Caco-2 (cell line): ENCODE results near the gene C14orf180. TPM values are rescaled to one million over a fixed set of nuclear protein-coding genes. Genes with fewer than 3 reads are reported as not detected.

Experiments
- BruUV-seq: library from RNA; stranded (reverse); fragments of 400-500 nt; replicated peaks from 2 replicates; lab custom pipeline; 2021; lab: Mats Ljungman, UMichigan
- CTCF ChIA-PET: fragments of 300-600 bp; sonication (Branson Sonifier 250); formaldehyde crosslinking; loops from one replicate; lab custom pipeline; 2022; ENCODE audit warnings: antibody characterized with exemption; lab: Charles Lee
- POLR2A ChIA-PET: fragments of 300-600 bp; sonication (Branson Sonifier 250); formaldehyde crosslinking; loops from one replicate; lab custom pipeline; 2022; ENCODE audit warnings: antibody characterized with exemption; lab: Charles Lee
- DNase-seq, 2 experiments: peaks; one replicate each; pipeline versions ENCODE4 v3.0.0 to v3.0.0-alpha.2; 2020 to 2022
- H3K27me3 ChIP-seq: replicated peaks from 2 replicates; pipeline ENCODE4 v1.6.0; 2011; ENCODE audit warnings: low read length; ENCODE audit not compliant: control insufficient read depth, insufficient read depth
- H3K36me3 ChIP-seq: 2 replicates; pipeline ENCODE4 v1.5.1; 2011; ENCODE audit warnings: low read length; ENCODE audit not compliant: control insufficient read depth, insufficient read depth
- H3K4me1 ChIP-seq: fragments of 250-450 bp; sonication (Bioruptor Pico); 2 replicates; pipeline ENCODE4 v1.5.1; 2020; ENCODE audit warnings: mild to moderate bottlenecking
- H3K4me3 ChIP-seq: 2 replicates; pipeline ENCODE4 v1.5.1; 2011; ENCODE audit warnings: low read depth, mild to moderate bottlenecking, control low read depth, low read length
- H3K9me3 ChIP-seq: fragments of 250-450 bp; sonication (Bioruptor Pico); 2 replicates; pipeline ENCODE4 v1.5.1; 2020; ENCODE audit warnings: mild to moderate bottlenecking, moderate library complexity
- H3K27ac Mint-ChIP-seq: one replicate; pipeline ENCODE4 v1.8.0; 2022; ENCODE audit warnings: mixed read lengths; ENCODE audit not compliant: unreplicated experiment
- H3K27me3 Mint-ChIP-seq: one replicate; pipeline ENCODE4 v1.8.0; 2022; ENCODE audit warnings: mixed read lengths; ENCODE audit not compliant: insufficient read depth, unreplicated experiment
- H3K36me3 Mint-ChIP-seq: one replicate; pipeline ENCODE4 v1.8.0; 2022; ENCODE audit warnings: mild to moderate bottlenecking, mixed read lengths; ENCODE audit not compliant: insufficient read depth, unreplicated experiment
- H3K4me1 Mint-ChIP-seq: one replicate; pipeline ENCODE4 v1.8.0; 2022; ENCODE audit warnings: low read depth, mixed read lengths; ENCODE audit not compliant: unreplicated experiment
- H3K4me3 Mint-ChIP-seq: one replicate; pipeline ENCODE4 v1.8.0; 2022; ENCODE audit warnings: mild to moderate bottlenecking, moderate library complexity, mixed read lengths; ENCODE audit not compliant: unreplicated experiment
- H3K9me3 Mint-ChIP-seq: one replicate; pipeline ENCODE4 v1.8.0; 2022; ENCODE audit warnings: mixed read lengths; ENCODE audit not compliant: unreplicated experiment
- CTCF ChIP-seq, 2 experiments: fragments of 200-600 bp in 1 of 2; IDR thresholded peaks; 1 replicate in 1 of 2; 2 replicates in 1 of 2; pipeline versions ENCODE4 v1.5.1 to v1.8.0; 2011 to 2022; ENCODE audit warnings: antibody characterized with exemption in 1 of 2, control low read depth in 1 of 2, inconsistent platforms in 1 of 2, low read depth in 1 of 2, low read length in 1 of 2, mild to moderate bottlenecking in 1 of 2, moderate library complexity in 1 of 2; ENCODE audit not compliant: insufficient read depth in 1 of 2, severe bottlenecking in 1 of 2, unreplicated experiment in 1 of 2
- intact Hi-C: fragments of 100-400 bp; cut with micrococcal nuclease; formaldehyde crosslinking; loops from one replicate; pipeline ENCODE4 v1.10.0; 2022; ENCODE audit not compliant: unreplicated experiment
- total RNA-seq: library from RNA; stranded (reverse); gene quantifications from 2 replicates; pipeline ENCODE4 v1.2.3, GENCODE V29; 2022

Gene C14orf180
- total RNA-seq, 1 experiment from 2014 or later, result not detected

- BruUV-seq, result no TSS peak
- H3K4me3 Mint-ChIP-seq, result no peak overlapping the region
- H3K27me3 Mint-ChIP-seq, result peaks cover 20% of the 10 kb centered on the region
- POLR2A ChIA-PET, result no interaction called here
- H3K9me3 ChIP-seq, result no peaks in the 10 kb centered on the region
- no peaks in the 10 kb centered on the region for H3K4me1 Mint-ChIP-seq
- CTCF ChIA-PET, result no interaction called here
- intact Hi-C loops, result no loop called here
- DNase-seq, result peak in 1 of 2 experiments; percentile 26
- H3K36me3 ChIP-seq, result no peaks in the 10 kb centered on the region
- TF ChIP-seq CTCF (IDR thresholded peaks at IDR 0.05; ENCODE audit: insufficient read depth in 1 of 2, low read depth in 1 of 2, low read length in 1 of 2, severe bottlenecking in 1 of 2, unreplicated experiment in 1 of 2), result no peak
- H3K9me3 Mint-ChIP-seq, result no peaks in the 10 kb centered on the region
- H3K27me3 ChIP-seq, result peaks cover 1% of the 10 kb centered on the region
- H3K4me3 ChIP-seq, result no peak overlapping the region
- H3K27ac Mint-ChIP-seq, result no peak overlapping the region
- no peaks in the 10 kb centered on the region for H3K36me3 Mint-ChIP-seq
- no peaks in the 10 kb centered on the region for H3K4me1 ChIP-seq
These were observed 21.8 kb upstream of the C14orf180 start for GRCh38 chr14:104557766-104558165.

GRCh38 chr14:104558231-104559027 is 21.1 kb upstream of the C14orf180 start:
- no peaks in the 10 kb centered on the region for H3K4me1 Mint-ChIP-seq
- no peaks in the 10 kb centered on the region for H3K9me3 Mint-ChIP-seq
- H3K36me3 Mint-ChIP-seq, result no peaks in the 10 kb centered on the region
- Histone ChIP-seq H3K4me3 (no peak overlapping the region), H3K27me3 (peaks cover 1% of the 10 kb centered on the region), H3K36me3 (no peaks in the 10 kb centered on the region), H3K9me3 (no peaks in the 10 kb centered on the region), H3K4me1 (no peaks in the 10 kb centered on the region)
- no TSS peak for BruUV-seq
- no peak for TF ChIP-seq CTCF (IDR thresholded peaks at IDR 0.05; ENCODE audit: insufficient read depth in 1 of 2, low read depth in 1 of 2, low read length in 1 of 2, severe bottlenecking in 1 of 2, unreplicated experiment in 1 of 2)
- intact Hi-C loops, result no loop called here
- H3K27ac Mint-ChIP-seq, result no peak overlapping the region
- no peak for DNase-seq
- no peak overlapping the region for H3K4me3 Mint-ChIP-seq
- ChIA-PET CTCF (no interaction called here), POLR2A (no interaction called here)
- H3K27me3 Mint-ChIP-seq, result peaks cover 16% of the 10 kb centered on the region

DNA sequence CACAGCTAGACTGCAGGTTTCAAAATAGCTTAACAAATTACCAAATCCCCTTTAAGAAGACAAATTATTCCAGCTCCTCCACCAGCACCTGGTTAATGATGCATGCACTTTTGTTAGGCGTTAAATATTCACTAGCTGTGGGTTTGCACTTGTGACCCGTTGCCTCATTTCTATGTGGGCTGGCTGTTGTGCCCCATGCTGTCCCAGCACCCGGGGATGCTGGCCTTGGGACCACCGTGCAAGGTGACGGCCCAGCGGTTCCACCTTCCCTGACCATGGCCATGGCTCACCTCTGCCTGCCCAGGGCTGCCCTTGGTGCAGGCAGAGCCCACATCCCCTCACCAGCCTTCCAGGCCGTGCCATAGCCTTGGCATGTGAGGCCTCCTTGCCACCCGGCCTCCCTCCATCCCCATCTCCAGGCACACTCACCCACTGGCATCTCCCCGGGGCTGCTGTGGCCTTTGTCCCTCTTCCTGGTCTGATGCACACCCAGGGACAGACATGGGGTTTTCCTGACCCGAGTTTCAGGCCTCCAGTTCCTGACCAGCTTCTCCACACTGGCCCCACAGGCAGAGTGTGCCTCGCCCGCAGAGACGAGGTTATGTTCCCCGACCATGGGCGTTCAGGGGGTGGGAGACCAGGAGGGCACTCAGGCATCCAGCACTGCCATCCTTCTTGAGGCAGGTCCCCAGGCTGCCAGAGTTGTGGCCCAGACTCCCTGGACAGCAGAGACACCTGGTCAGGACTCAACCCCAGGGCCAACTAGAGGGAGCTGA is 20.3 kb upstream of the C14orf180 start:
- CTCF ChIA-PET, result no interaction called here
- POLR2A ChIA-PET, result no interaction called here
- Mint-ChIP-seq H3K9me3 (no peaks in the 10 kb centered on the region), H3K4me1 (no peaks in the 10 kb centered on the region), H3K27me3 (peaks cover 13% of the 10 kb centered on the region), H3K36me3 (no peaks in the 10 kb centered on the region), H3K4me3 (no peak overlapping the region), H3K27ac (no peak overlapping the region)
- no TSS peak for BruUV-seq
- Histone ChIP-seq H3K4me1 (no peaks in the 10 kb centered on the region; the same call in 1 of the 2 replicates), H3K27me3 (peaks cover 1% of the 10 kb centered on the region), H3K9me3 (no peaks in the 10 kb centered on the region), H3K4me3 (no peak overlapping the region), H3K36me3 (no peaks in the 10 kb centered on the region)
- TF ChIP-seq CTCF (IDR thresholded peaks at IDR 0.05; ENCODE audit: insufficient read depth in 1 of 2, low read depth in 1 of 2, low read length in 1 of 2, severe bottlenecking in 1 of 2, unreplicated experiment in 1 of 2), result no peak
- intact Hi-C loops, result no loop called here
- peak in 1 of 2 experiments; percentile 21 for DNase-seq
